WTC11 (cell line): ENCODE results near the gene TMEM178B. TPM values are rescaled to one million over a fixed set of nuclear protein-coding genes. Genes with fewer than 3 reads are reported as not detected.

Experiments used
- ATAC-seq: fragments of 200-7000 bp; cut with Tn5 transposase; 2 replicates; pipeline ENCODE4 v1.10.0; 2021; ENCODE audit warnings: mild to moderate bottlenecking, moderate library complexity
- CTCF ChIA-PET: fragments of 300-600 bp; sonication (Branson Sonifier 250); formaldehyde crosslinking; loops from one replicate; lab custom pipeline; 2021; ENCODE audit warnings: antibody characterized with exemption; lab: Charles Lee
- POLR2A ChIA-PET: fragments of 350-600 bp; sonication (Branson Sonifier 250); formaldehyde crosslinking; loops from one replicate; lab custom pipeline; 2021; ENCODE audit warnings: antibody characterized with exemption; lab: Charles Lee
- DNase-seq: peaks from one replicate; pipeline ENCODE4 v3.0.0; 2021; ENCODE audit warnings: low spot score
- H3K27ac Mint-ChIP-seq: 2 replicates; pipeline ENCODE4 v1.8.0; 2021; ENCODE audit warnings: mixed read lengths
- H3K27me3 Mint-ChIP-seq: 2 replicates; pipeline ENCODE4 v1.8.0; 2021; ENCODE audit warnings: low read depth, mild to moderate bottlenecking, moderate library complexity, mixed read lengths
- H3K36me3 Mint-ChIP-seq: 2 replicates; pipeline ENCODE4 v1.8.0; 2021; ENCODE audit warnings: mixed read lengths
- H3K4me1 Mint-ChIP-seq: 2 replicates; pipeline ENCODE4 v1.8.0; 2022; ENCODE audit warnings: mixed read lengths
- H3K4me3 Mint-ChIP-seq: 2 replicates; pipeline ENCODE4 v1.8.0; 2021; ENCODE audit warnings: mild to moderate bottlenecking, moderate library complexity, mixed read lengths
- H3K9me3 Mint-ChIP-seq: 2 replicates; pipeline ENCODE4 v1.8.0; 2021; ENCODE audit warnings: mixed read lengths
- ATF2 ChIP-seq: sonication (generic); formaldehyde crosslinking; IDR thresholded peaks from 2 replicates; pipeline ENCODE4 v1.8.1; 2022; ENCODE audit warnings: low read depth, missing genetic modification reagents, borderline replicate concordance
- CBFB ChIP-seq: sonication (generic); formaldehyde crosslinking; IDR thresholded peaks from 2 replicates; pipeline ENCODE4 v1.8.1; 2022; ENCODE audit warnings: mild to moderate bottlenecking, low read depth, missing genetic modification reagents
- CREM ChIP-seq: sonication (generic); formaldehyde crosslinking; IDR thresholded peaks from 2 replicates; pipeline ENCODE4 v1.8.1; 2022; ENCODE audit warnings: mild to moderate bottlenecking, missing genetic modification reagents, moderate library complexity
- ESRRA ChIP-seq: sonication (generic); formaldehyde crosslinking; IDR thresholded peaks from 2 replicates; pipeline ENCODE4 v1.8.1; 2022; ENCODE audit warnings: mild to moderate bottlenecking, missing genetic modification reagents, borderline replicate concordance
- NR1H2 ChIP-seq: sonication (generic); formaldehyde crosslinking; IDR thresholded peaks from 2 replicates; pipeline ENCODE4 v1.9.0; 2021; ENCODE audit warnings: mild to moderate bottlenecking, moderate library complexity, missing genetic modification reagents
- RORB ChIP-seq: fragments of 250-450 bp; sonication (Bioruptor Pico); IDR thresholded peaks from 2 replicates; pipeline ENCODE4 v1.9.0; 2021; ENCODE audit warnings: mild to moderate bottlenecking
- SMAD3 ChIP-seq: sonication (generic); formaldehyde crosslinking; IDR thresholded peaks from 2 replicates; pipeline ENCODE4 v1.8.0; 2022; ENCODE audit warnings: missing genetic modification reagents, mild to moderate bottlenecking, borderline replicate concordance
- TEAD1 ChIP-seq: sonication (generic); formaldehyde crosslinking; IDR thresholded peaks from 2 replicates; pipeline ENCODE4 v1.8.0; 2022; ENCODE audit warnings: mild to moderate bottlenecking, missing genetic modification reagents
- USF2 ChIP-seq: sonication (generic); formaldehyde crosslinking; IDR thresholded peaks from 2 replicates; pipeline ENCODE4 v1.8.1; 2023; ENCODE audit warnings: mild to moderate bottlenecking, missing genetic modification reagents, moderate library complexity
- ZNF219 ChIP-seq: sonication (generic); formaldehyde crosslinking; IDR thresholded peaks from 2 replicates; pipeline ENCODE4 v1.8.0; 2023; ENCODE audit warnings: missing genetic modification reagents, mild to moderate bottlenecking, borderline replicate concordance
- ZNF232 ChIP-seq: sonication (generic); formaldehyde crosslinking; IDR thresholded peaks from 2 replicates; pipeline ENCODE4 v1.8.0; 2022; ENCODE audit warnings: mild to moderate bottlenecking, missing genetic modification reagents
- ZNF263 ChIP-seq: sonication (generic); formaldehyde crosslinking; IDR thresholded peaks from 2 replicates; pipeline ENCODE4 v1.8.1; 2022; ENCODE audit warnings: low read depth, mild to moderate bottlenecking, moderate library complexity, missing genetic modification reagents
- ZNF281 ChIP-seq: sonication (generic); formaldehyde crosslinking; IDR thresholded peaks from 2 replicates; pipeline ENCODE4 v1.8.0; 2023; ENCODE audit warnings: mild to moderate bottlenecking, missing genetic modification reagents
- ZNF416 ChIP-seq: fragments of 250-450 bp; sonication (Bioruptor Pico); IDR thresholded peaks from 2 replicates; pipeline ENCODE4 v1.9.0; 2021; ENCODE audit warnings: mild to moderate bottlenecking, inconsistent platforms
- ZNF425 ChIP-seq: fragments of 250-450 bp; sonication (Bioruptor Pico); conservative IDR thresholded peaks from 2 replicates; pipeline ENCODE4 v1.9.0; 2021; ENCODE audit warnings: mild to moderate bottlenecking
- ZNF532 ChIP-seq: fragments of 250-450 bp; sonication (Bioruptor Pico); IDR thresholded peaks from 2 replicates; pipeline ENCODE4 v1.9.0; 2021; ENCODE audit warnings: mild to moderate bottlenecking, borderline replicate concordance
- total RNA-seq: library from RNA; stranded (reverse); gene quantifications from 3 replicates; pipeline ENCODE4 v1.2.3, GENCODE V29; 2021

The TMEM178B gene
- total RNA-seq, 1 experiment from 2014 or later = 20.4 TPM

- H3K27ac Mint-ChIP-seq = no peak overlapping the region
- TF ChIP-seq ZNF532 (CRISPR knock-in tag) (no peak), ZNF281 (CRISPR knock-in tag) (no peak), RORB (CRISPR knock-in tag) (no peak), ZNF219 (CRISPR knock-in tag) (no peak), USF2 (CRISPR knock-in tag) (no peak), ZNF425 (CRISPR knock-in tag) (no peak), ESRRA (CRISPR knock-in tag) (no peak), NR1H2 (no peak), ZNF416 (no peak), CBFB (CRISPR knock-in tag) (no peak), CREM (no peak), ZNF232 (no peak), ATF2 (CRISPR knock-in tag) (no peak), TEAD1 (CRISPR knock-in tag) (no peak), ZNF263 (CRISPR knock-in tag) (no peak), SMAD3 (CRISPR knock-in tag) (no peak)
- CTCF ChIA-PET = no interaction called here
- DNase-seq = no peak
- no peak overlapping the region for H3K4me3 Mint-ChIP-seq
- POLR2A ChIA-PET = no interaction called here
- ATAC-seq = no peak
- H3K27me3 Mint-ChIP-seq = no peaks in the 10 kb centered on the region
- H3K36me3 Mint-ChIP-seq = no peaks in the 10 kb centered on the region
- H3K9me3 Mint-ChIP-seq = peaks cover 7% of the 10 kb centered on the region; the same call in 1 of the 2 replicates
- H3K4me1 Mint-ChIP-seq = peaks cover 15% of the 10 kb centered on the region
Observed at GRCh38 chr7:141351175-141351574, 277.3 kb downstream of the TMEM178B start.
